ENCODE results near the gene CYTH4.

- no peak for TF ChIP-seq POLR2A (IDR thresholded peaks at IDR 0.05)
- TF ChIP-seq CTCF (IDR thresholded peaks at IDR 0.05) = no peak
- TF ChIP-seq POLR2AphosphoS5 (IDR thresholded peaks at IDR 0.05) = no peak
These were observed 29.1 kb upstream of the CYTH4 start for GRCh38 chr22:37253126-37253660.

Measured in upper lobe of left lung (tissue), 4 donors.